ENCODE results near the gene LSS. TPM values are rescaled to one million over a fixed set of nuclear protein-coding genes. Genes with fewer than 3 reads are reported as not detected.
"Not testable (repeated sequence)": the region's sequence is repeated elsewhere in the genome, so short reads cannot be mapped to it uniquely, and the experiment has no call there.

The LSS gene
- total RNA-seq, 1 donor from 2014 or later = 15.8 TPM

DNA sequence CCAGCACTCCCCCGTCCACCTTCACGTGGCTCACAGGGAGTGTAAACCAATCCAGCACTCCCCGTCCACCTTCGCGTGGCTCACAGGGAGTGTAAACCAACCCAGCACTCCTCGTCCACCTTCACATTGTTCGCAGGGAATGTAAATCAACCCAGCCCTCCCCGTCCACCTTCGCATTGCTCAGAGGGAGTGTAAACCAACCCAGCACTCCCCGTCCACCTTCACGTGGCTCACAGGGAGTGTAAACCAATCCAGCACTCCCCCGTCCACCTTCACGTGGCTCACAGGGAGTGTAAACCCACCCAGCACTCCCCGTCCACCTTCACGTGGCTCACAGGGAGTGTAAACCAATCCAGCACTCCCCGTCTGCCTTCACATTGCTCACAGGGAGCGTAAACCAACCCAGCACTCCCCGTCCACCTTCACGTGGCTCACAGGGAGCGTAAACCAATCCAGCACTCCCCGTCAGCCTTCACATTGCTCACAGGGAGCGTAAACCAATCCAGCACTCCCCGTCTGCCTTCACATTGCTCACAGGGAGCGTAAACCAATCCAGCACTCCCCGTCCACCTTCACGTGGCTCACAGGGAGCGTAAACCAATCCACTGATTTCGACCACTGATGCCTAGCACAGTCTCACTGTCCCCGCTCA lies 88.1 kb downstream of the LSS start:
- H3K27ac Mint-ChIP-seq; H3K36me3 Mint-ChIP-seq (ENCODE audit: low read depth); H3K4me3 Mint-ChIP-seq; H3K4me1 Mint-ChIP-seq (ENCODE audit: low read depth); H3K9me3 Mint-ChIP-seq; DNase-seq (ENCODE audit: low spot score); H3K27me3 Mint-ChIP-seq (ENCODE audit: insufficient read depth): not testable (repeated sequence)
- intact Hi-C loops (cut with micrococcal nuclease) = loop anchor here (5.0 kb wide), 1 partner anchor 147 kb away; the partner anchor contains the start of genes MCM3AP and YBEY

- no peaks in the 10 kb centered on the region for H3K27me3 Mint-ChIP-seq (ENCODE audit: insufficient read depth)
- DNase-seq (ENCODE audit: low spot score) = no peak
- intact Hi-C loops (cut with micrococcal nuclease) = loop anchor here (5.0 kb wide), 1 partner anchor 148 kb away; the partner anchor contains the start of genes MCM3AP and YBEY
- H3K27ac Mint-ChIP-seq = no peak overlapping the region
- no peaks in the 10 kb centered on the region for H3K36me3 Mint-ChIP-seq (ENCODE audit: low read depth)
- H3K9me3 Mint-ChIP-seq = no peaks in the 10 kb centered on the region
- H3K4me3 Mint-ChIP-seq = no peak overlapping the region
- peaks cover 8% of the 10 kb centered on the region for H3K4me1 Mint-ChIP-seq (ENCODE audit: low read depth)
Measured at GRCh38 chr21:46139686-46140085, 88.9 kb downstream of the LSS start.

DNA sequence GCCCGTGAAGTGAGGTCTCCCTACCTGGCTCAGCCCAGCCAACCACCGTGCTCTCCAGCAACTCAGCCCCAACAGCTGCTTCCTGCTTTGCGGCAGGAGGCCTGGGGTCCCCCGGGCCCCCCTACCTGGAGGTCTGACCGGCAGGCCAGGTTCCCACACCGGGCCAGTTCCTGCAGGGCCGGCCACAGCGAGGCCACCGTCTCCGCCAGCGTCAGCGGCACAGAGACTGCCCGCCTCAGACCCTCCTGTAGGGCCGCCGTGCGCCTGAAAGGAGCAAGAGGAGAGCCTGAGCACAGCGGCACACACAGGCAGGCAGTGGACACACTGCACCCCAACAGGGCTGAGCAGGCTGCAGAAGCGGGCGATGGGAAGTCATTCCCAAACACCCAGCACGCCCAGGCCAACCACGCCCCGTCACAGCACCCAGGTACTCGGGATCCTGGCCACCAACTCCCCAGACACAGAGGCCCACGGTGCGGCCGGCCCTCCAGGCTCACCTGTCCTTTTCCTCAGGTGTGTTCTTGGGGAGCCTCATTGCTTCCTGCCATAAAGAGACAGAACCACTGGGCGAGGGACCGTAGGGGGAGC lies 90.1 kb downstream of the LSS start:
- H3K9me3 Mint-ChIP-seq = no peaks in the 10 kb centered on the region
- intact Hi-C loops (cut with micrococcal nuclease) = no loop called here
- no peaks in the 10 kb centered on the region for H3K27me3 Mint-ChIP-seq (ENCODE audit: insufficient read depth)
- DNase-seq (ENCODE audit: low spot score) = no peak
- H3K27ac Mint-ChIP-seq = no peak overlapping the region
- peaks cover 2% of the 10 kb centered on the region for H3K4me1 Mint-ChIP-seq (ENCODE audit: low read depth)
- no peaks in the 10 kb centered on the region for H3K36me3 Mint-ChIP-seq (ENCODE audit: low read depth)
- no peak overlapping the region for H3K4me3 Mint-ChIP-seq

Other genes starting within 250 kb of the LSS start
- gene COL6A1, start 247.0 kb downstream of the LSS start, total RNA-seq = 0.42 and 0.62 TPM in 2 replicates
- gene COL6A2, start 130.7 kb downstream of the LSS start, total RNA-seq = 1.4 and 2.1 TPM in 2 replicates
- 0.56 and 0.62 TPM in 2 replicates for gene FTCD, start 73.2 kb downstream of the LSS start, total RNA-seq
- 12.1 and 12.8 TPM in 2 replicates for gene SPATC1L, start 44.3 kb downstream of the LSS start, total RNA-seq
- gene MCM3AP, start 56.8 kb upstream of the LSS start, total RNA-seq = 131 and 137 TPM in 2 replicates
- 16.7 and 17.6 TPM in 2 replicates for gene YBEY, start 57.6 kb upstream of the LSS start, total RNA-seq
- 26.7 and 26.9 TPM in 2 replicates for gene C21orf58, start 95.1 kb upstream of the LSS start, total RNA-seq
- gene PCNT, start 95.4 kb upstream of the LSS start, total RNA-seq = 58.4 and 59.7 TPM in 2 replicates
- 33.5 and 33.6 TPM in 2 replicates for gene DIP2A, start 230.1 kb upstream of the LSS start, total RNA-seq

Measured in activated T-helper 1 cell treated with anti-CD3 and anti-CD28 coated beads, Interleukin-12 subunit alpha, Interleukin-12 subunit beta, Interleukin-2, Interleukin-4 antibody, amounts not matched to agents 30 ng/mL and 10 ng/mL and 1 ng/mL, durations not matched to agents 14 hours and 24 hours and 36 hours (primary cell).